Measurements from ENCODE around the gene IGF1R.

- TF ChIP-seq CTCF (conservative IDR thresholded peaks at IDR 0.05) (no peak), ZFX (IDR thresholded peaks at IDR 0.05) (no peak)
These were observed 106.3 kb downstream of the IGF1R start for GRCh38 chr15:98754657-98755022.
